Amniotic stem cell (primary cell): ENCODE measurements around the gene JPH3.

Experiments used
- DNase-seq: peaks from one replicate; lab custom pipeline; 2025; lab: John Stamatoyannopoulos, UW

The JPH3 gene

DNA sequence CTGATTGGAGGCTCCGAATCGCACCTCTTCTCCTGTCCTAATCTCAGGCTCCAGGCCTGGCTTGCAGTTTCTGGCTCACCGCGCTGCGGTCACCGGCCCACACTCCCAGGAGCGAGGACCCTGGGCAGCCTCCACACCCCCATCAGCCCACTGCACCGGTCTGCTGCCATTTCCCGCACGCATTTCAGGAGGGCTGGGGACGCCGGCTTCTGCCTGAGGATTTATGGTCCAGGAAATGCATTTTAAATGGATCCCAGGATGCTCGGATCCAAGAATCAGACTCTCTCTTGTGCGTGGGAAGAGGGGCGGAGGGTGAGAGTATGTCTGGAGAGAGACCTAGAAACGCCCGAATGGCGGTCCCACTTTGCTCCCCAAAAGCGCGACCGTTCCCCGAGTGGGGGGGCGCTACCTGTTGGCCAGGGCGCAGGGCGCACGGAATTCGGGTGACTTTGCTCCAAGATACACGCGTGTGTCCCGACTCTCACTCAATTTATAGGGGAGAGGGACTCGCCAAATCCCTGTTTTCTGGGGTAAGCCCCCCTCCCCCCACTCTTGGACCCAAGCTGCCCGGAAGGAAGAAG is 817 bp upstream of the JPH3 start:
- no peak for DNase-seq

GRCh38 chr16:87602821-87603683 is 744 bp downstream of the JPH3 start:
- DNase-seq: no peak

- no peak for DNase-seq
Measured at GRCh38 chr16:87603684-87604633, 1.7 kb downstream of the JPH3 start.

DNA sequence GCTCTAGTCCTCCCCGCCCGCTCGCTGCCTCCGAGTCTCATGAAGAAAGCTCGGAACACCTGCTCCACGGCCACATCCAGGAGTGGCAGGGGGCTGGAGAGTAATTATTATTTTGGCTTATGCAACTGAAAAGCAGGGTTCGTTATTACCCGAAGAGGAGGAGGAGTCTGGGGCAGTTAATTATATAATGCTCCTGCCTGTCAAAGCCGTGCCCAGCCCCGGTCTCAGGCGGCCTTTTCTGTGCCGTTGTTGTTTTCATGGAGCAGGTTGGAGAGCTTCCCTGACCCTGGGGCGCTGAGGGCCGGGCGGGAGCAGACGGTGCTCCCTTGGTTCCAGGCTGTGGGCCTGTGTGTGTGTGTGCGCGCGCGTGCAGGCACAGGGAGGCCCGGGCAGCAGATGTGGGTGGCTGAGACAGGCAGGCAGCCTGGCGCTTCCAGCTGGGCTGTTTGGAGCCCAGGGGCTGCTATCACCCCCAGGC is 2.4 kb downstream of the JPH3 start:
- DNase-seq: no peak

- no peak for DNase-seq
Measured at GRCh38 chr16:87607223-87607622, 4.9 kb downstream of the JPH3 start.

GRCh38 chr16:87607871-87608270 is 5.6 kb downstream of the JPH3 start:
- no peak for DNase-seq

GRCh38 chr16:87608400-87608985 is 6.2 kb downstream of the JPH3 start:
- no peak for DNase-seq

DNA sequence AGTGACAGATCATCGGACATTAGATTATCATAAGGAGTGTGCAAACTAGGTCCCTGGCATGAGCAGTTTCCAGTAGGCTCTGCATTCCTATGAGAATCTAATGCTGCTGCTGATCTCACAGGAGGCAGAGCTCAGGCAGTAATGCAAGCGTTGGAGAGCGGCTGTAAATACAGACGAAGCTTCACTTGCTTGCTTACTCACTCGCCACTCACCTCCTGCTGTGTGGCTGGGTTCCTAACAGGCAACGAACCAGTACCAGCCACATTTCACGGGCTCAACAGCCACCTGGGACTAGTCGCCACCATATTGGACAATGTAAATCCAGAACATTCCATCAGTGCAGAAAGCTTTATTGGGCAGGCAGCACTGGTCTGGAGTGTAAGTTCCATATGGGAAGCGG is 7.7 kb downstream of the JPH3 start:
- no peak for DNase-seq

DNA sequence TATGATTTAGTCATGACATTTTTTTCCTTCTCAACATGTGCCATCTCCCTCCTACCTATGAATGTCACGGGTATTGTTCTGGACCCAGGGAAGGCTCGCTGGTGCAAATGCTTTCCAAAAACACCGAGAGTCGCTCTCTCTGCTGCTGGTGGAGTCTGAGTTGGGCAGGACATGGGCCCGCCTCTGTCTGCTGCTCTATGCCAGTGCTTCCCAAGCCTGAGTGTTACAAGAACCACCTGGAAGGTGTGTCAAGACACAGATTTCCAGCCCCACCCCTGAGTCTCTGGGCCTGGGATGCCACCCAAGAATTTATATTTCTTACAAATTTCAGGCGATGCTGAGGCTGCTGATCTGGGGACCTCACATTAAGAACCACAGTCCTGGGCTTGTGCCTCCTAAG is 9.1 kb downstream of the JPH3 start:
- no peak for DNase-seq

GRCh38 chr16:87613961-87614360 is 11.7 kb downstream of the JPH3 start:
- DNase-seq: no peak

GRCh38 chr16:87615621-87616041 is 13.3 kb downstream of the JPH3 start:
- DNase-seq: no peak

GRCh38 chr16:87616556-87616955 is 14.2 kb downstream of the JPH3 start:
- no peak for DNase-seq

- no peak for DNase-seq
Measured at GRCh38 chr16:87618216-87618615, 15.9 kb downstream of the JPH3 start.

- DNase-seq: no peak
Measured at GRCh38 chr16:87619360-87620200, 17.3 kb downstream of the JPH3 start.

GRCh38 chr16:87620201-87620495 is 17.8 kb downstream of the JPH3 start:
- no peak for DNase-seq

DNA sequence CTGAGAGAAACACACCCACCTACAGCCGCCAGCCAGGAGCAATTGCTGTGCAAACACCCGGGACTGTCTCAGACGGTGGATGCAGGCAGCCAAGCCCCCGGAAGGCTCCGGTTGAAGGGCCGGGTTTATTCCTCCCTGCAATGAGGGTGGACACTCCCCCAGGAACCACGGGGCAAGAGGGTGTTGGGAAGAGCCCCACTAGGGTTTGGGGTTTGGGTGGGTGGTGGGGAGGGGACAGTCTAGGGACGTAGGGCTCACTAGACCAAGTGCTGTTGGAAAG is 19.2 kb downstream of the JPH3 start:
- no peak for DNase-seq

DNA sequence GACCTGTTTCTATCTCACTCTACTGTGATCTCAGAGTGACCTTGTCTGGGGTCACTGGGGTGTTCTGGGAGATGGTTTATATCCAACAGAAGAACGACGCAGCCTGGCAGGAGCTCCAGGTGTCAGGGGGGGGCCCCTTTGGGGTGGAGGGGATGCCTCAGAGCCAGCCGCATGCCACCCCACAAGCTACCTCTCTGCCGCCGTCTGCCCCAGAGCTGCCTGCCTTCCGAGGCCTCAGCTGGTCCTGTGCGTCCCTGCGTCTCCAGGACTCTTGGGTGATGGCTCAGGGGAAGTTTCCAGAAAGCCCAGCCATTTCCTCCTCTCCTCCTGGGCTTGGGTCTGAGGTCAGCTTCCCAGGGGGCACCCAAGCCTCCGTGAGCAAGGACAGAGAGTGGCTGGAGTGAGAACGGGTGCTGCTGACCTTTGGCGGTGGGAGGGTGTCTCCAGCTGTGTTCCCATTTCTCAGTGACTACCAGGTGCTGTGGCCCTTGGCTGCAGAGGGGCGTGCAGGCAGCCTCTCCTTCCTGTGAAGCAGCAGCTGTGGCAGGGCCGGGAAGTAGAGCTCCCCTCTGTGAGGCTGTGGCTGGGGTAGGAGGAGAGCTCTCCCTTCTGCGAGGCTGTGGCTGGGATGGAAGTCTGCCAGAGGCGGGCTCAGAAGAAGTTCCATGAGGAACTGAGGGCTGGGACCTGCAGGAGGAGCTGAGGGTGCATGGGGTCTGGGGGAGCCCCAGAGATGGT is 19.8 kb downstream of the JPH3 start:
- DNase-seq: no peak

DNA sequence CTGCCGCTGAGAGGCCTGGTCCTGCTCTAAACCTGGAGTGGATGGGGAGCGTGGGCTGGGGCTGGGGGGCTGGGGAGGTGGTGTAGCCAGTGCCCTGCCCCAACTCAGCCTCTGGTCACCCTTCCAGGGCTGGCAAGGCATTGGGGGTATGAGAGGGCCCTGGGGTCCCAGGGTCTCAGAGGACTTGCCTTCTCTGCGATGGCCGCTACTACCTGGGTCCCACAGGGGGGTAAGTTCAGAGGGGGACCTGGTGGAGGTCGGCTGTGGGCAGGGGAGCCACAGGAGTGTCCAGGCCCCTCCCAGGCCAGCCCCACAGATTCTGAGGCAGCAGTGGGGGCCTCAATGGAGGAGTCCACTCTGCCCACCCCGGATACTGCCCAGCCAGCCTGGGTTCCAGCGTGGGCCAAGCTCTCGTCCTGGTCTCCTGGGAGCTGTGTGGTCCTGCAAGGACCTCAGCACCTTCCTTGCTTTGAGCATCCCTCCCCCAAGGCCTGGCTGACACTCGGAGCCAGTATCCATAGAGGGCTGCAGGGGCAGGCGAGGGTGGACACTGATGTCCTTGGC is 20.5 kb downstream of the JPH3 start:
- DNase-seq: no peak

GRCh38 chr16:87625241-87625797 is 23.0 kb downstream of the JPH3 start:
- no peak for DNase-seq

- DNase-seq: no peak
Measured at GRCh38 chr16:87626401-87626800, 24.1 kb downstream of the JPH3 start.
